Measurements from ENCODE around the gene USH2A.

DNA sequence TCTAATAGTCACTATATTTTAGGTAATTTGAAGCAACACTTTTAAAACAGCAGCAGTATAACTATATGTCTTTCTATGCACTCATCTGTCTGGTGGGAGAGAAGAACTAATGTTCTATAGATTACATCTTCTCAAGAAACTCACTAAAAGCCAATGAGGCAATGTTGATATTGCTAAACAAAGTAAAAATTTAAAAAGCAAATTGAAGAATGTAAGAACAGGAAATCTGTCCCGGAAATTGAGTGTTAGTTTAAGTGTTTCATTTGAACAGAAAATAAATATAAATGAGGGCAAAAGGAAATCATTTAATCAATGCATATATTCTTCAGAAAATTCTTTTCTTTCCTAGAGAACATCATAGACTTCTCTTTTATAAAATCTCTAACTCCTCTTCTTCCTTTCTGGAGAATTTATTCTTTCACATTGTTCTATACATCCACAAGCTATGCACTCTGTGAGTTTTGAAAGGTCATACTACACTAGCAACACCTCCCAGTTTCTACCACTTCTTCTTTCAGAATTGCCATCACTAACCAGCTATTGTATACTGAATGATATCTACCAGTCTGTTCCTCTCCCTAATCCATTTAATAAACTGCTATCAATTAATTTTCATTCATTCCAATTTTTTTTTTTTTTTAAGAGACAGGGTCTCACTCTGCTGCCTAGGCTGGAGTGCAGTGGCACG, 153.0 kb downstream of the USH2A start:
- TF ChIP-seq, protein P1, sequence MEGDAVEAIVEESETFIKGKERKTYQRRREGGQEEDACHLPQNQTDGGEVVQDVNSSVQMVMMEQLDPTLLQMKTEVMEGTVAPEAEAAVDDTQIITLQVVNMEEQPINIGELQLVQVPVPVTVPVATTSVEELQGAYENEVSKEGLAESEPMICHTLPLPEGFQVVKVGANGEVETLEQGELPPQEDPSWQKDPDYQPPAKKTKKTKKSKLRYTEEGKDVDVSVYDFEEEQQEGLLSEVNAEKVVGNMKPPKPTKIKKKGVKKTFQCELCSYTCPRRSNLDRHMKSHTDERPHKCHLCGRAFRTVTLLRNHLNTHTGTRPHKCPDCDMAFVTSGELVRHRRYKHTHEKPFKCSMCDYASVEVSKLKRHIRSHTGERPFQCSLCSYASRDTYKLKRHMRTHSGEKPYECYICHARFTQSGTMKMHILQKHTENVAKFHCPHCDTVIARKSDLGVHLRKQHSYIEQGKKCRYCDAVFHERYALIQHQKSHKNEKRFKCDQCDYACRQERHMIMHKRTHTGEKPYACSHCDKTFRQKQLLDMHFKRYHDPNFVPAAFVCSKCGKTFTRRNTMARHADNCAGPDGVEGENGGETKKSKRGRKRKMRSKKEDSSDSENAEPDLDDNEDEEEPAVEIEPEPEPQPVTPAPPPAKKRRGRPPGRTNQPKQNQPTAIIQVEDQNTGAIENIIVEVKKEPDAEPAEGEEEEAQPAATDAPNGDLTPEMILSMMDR (IDR thresholded peaks at IDR 0.05; ENCODE audit: borderline replicate concordance, extremely low read depth, low read length, poor library complexity, severe bottlenecking), result no peak
- no peak for TF ChIP-seq EZH2 (IDR thresholded peaks at IDR 0.05; ENCODE audit: borderline replicate concordance, low read depth, low read length, severe bottlenecking)

Data from DND-41 (cell line).